GM12801 (cell line): Measurements from ENCODE around the gene HSH2D.

Source experiments
- TF ChIP-seq, protein P1 (sequence below): IDR thresholded peaks from one replicate; pipeline ENCODE4 v1.5.1; 2011; ENCODE audit warnings: control low read depth; ENCODE audit not compliant: insufficient read length; ENCODE audit errors: extremely low read depth

Gene HSH2D

GRCh38 chr19:16100524-16100923, 43.0 kb upstream of the HSH2D start:
- TF ChIP-seq, protein P1, sequence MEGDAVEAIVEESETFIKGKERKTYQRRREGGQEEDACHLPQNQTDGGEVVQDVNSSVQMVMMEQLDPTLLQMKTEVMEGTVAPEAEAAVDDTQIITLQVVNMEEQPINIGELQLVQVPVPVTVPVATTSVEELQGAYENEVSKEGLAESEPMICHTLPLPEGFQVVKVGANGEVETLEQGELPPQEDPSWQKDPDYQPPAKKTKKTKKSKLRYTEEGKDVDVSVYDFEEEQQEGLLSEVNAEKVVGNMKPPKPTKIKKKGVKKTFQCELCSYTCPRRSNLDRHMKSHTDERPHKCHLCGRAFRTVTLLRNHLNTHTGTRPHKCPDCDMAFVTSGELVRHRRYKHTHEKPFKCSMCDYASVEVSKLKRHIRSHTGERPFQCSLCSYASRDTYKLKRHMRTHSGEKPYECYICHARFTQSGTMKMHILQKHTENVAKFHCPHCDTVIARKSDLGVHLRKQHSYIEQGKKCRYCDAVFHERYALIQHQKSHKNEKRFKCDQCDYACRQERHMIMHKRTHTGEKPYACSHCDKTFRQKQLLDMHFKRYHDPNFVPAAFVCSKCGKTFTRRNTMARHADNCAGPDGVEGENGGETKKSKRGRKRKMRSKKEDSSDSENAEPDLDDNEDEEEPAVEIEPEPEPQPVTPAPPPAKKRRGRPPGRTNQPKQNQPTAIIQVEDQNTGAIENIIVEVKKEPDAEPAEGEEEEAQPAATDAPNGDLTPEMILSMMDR, result no peak

DNA sequence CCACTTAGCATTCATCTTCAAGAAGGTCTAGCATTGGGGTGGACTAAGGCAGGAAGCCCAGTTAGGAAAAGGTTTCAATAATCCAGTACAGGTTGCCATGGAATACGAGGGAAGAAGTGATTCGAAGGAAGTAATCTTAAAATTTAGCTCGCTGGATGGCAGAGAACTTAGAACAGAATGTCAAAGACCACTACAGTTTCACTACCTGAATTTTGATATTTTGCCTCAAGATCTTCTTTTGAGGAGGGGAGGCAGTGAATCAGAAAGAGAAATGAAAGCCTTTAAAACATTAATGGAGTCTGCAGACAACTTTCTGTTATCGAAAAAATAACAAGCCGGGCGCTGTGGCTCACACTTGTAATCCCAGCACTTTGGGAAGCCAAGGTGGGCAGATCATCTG, 38.8 kb upstream of the HSH2D start:
- TF ChIP-seq, protein P1, result no peak

DNA sequence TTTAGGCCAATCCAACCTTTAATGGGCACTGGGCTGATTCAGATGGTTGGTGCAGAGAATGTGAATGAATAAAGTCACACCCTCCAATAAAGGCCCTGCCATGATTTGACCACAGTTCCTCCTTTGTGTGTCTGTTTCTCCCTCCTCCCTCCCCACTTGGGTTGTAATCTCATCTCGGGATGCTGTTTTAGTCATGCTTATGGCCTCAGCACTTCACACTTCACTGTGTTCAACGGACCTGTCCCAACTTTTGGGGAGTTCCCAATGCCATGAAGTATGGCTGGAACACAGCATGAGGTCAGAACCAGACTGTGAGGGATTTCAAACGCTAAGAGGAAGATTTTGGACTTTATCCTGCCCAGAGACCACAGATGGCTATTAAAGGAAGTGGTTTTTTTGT, 37.4 kb upstream of the HSH2D start:
- TF ChIP-seq, protein P1, result no peak

- TF ChIP-seq, protein P1, result no peak
These were observed 32.2 kb upstream of the HSH2D start, which contains the start of gene RAB8A for GRCh38 chr19:16111160-16111908. Gene RAB8A (plus strand): TSS chr19:16111889. CDS start chr19:16111902, 13 bp downstream.

DNA sequence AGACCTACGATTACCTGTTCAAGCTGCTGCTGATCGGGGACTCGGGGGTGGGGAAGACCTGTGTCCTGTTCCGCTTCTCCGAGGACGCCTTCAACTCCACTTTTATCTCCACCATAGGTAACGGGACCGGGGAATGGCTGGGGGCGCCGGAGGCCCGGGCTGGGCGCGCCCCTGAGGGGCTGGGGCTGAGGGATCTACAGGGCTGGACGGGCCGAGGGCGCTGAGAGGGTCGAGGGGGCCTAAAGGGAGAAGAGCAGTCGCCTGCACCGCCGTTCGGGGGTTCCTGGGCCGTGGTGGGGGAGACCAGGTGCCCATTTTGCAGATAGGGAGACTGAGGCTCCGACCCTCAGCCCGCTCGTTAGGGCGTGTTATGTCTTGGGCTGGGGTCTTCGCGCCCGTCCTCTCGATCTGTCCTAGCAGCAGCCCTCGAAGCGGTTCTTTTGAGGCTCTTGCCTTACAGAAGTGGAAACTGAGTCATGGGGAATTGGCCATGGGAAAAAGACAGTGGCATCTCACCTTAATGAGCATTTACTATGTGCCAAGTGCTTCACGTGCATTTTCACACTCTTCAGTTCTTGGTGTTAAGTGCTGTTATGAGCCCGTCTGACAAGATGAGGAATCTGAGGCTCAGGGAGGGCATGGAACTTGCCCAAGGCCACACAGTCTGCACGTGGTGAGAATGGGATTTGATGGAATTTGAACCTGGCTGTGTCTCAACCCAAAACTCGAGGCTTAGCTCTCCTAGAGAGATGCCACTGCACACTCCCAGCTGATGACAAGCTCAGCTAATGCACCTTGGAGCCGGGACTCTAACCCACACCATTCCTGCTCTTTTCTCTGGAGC, 31.4 kb upstream of the HSH2D start:
- TF ChIP-seq, protein P1, result no peak

DNA sequence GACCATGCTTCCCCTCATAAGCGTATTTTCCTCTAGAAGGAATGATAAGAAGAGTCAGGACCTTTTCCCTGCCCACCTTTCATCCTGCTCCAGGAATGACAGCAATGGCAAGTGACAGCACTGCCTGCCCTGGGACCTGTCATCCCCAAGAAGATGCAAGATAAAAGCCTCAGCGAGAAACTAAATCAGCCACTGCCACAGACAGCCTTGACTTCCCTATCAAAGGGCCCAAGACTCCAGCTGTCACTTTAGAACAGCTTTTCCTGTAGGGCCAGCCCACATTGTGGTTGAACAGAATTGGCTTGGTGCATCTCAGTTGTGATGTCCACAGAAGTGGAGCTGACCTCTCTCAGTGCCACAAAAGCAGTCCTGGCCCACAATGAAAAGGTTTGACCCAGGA, 30.7 kb upstream of the HSH2D start:
- TF ChIP-seq, protein P1, result no peak

DNA sequence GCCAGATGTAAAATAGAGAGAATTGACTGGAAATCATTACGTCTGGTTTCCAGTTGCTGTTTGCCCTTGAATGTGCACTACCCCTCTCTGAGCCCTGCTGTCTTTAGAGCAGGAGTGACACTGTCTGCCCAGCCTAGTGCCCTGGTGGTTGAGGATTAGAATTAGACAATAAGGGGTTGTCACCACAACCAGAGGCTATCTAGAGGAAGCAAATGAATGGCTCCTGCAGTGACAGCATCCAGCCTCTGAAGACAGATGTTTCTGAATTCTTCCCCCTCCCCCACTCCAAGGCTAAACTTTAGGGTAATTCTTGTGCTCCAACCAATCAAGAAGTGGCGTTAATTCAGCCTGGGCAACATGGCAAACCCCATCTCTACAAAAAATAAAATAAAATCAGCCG, 29.8 kb upstream of the HSH2D start:
- TF ChIP-seq, protein P1, result no peak
